Testis (tissue), 3 donors: ENCODE data around the gene KIAA1671. TPM values are rescaled to one million over a fixed set of nuclear protein-coding genes. Genes with fewer than 3 reads are reported as not detected.
A peak's percentile ranks its signal among the peaks of the same experiment; 100 is the strongest.

Source experiments
- DNase-seq: peaks from one replicate; pipeline ENCODE4 v3.0.0-alpha.2; 2019
- H3K27ac ChIP-seq, 2 donors: fragments of 200-600 bp; sonication (generic); one replicate each; pipeline ENCODE4 v1.5.1; 2019
- H3K27me3 ChIP-seq: fragments of 200-600 bp; sonication (generic); one replicate; pipeline ENCODE4 v1.5.1; 2019
- H3K36me3 ChIP-seq: fragments of 200-600 bp; sonication (generic); one replicate; pipeline ENCODE4 v1.5.1; 2017; ENCODE audit warnings: low read depth; ENCODE audit errors: missing control alignments
- H3K4me1 ChIP-seq: fragments of 200-600 bp; sonication (generic); one replicate; pipeline ENCODE4 v1.5.1; 2019
- H3K4me3 ChIP-seq, 2 donors: fragments of 200-600 bp; sonication (generic); one replicate each; pipeline ENCODE4 v1.5.1; 2017 to 2019
- H3K9me3 ChIP-seq: fragments of 200-600 bp; sonication (generic); one replicate; pipeline ENCODE4 v1.5.1; 2017
- POLR2A ChIP-seq: fragments of 450-650 bp; IDR thresholded peaks from one replicate; pipeline ENCODE4 v1.6.1; 2017; ENCODE audit warnings: antibody characterized with exemption, mild to moderate bottlenecking, moderate library complexity
- WGBS, 2 donors: methylation state at CpG; one replicate each; pipeline ENCODE4 v1.1.5; 2018; 5-methylcytosine and 5-hydroxymethylcytosine counted together
- intact Hi-C: fragments of 100-400 bp; cut with DNase I; formaldehyde crosslinking; loops from one replicate; pipeline ENCODE4 v1.15.1; 2023; ENCODE audit warnings: low total_unique reads
- polyA plus RNA-seq: library from polyadenylated mRNA; stranded (reverse); fragments of 350-450 nt; fragmentation: Illumina TruSeq; extraction: RNeasy Lipid Tissue Mini Kit (QIAGEN cat#74804); gene quantifications from one replicate; pipeline ENCODE4 v1.2.3, GENCODE V29; 2014; ENCODE audit warnings: low read depth, low replicate concordance; ENCODE audit not compliant: insufficient read depth
- total RNA-seq, 2 donors: library from RNA; depleted of rRNA; stranded (reverse); fragments of >200 nt; gene quantifications; one replicate each; pipeline ENCODE4 v1.2.3, GENCODE V29; 2016
- TF ChIP-seq, protein P1 (sequence below), 3 experiments: fragments of 450-650 bp in 2 of 3; fragments of 200-600 bp in 1 of 3; sonication (generic) in 1 of 3; IDR thresholded peaks; one replicate each; pipeline ENCODE4 v1.5.1; 2016 to 2019; ENCODE audit warnings: antibody characterized with exemption in 3 of 3, mild to moderate bottlenecking in 2 of 3, moderate library complexity in 1 of 3

Gene KIAA1671
- total and polyA plus RNA-seq, 3 donors from 2014 or later, result 16.8 to 28.6 (median 24.4) TPM

DNA sequence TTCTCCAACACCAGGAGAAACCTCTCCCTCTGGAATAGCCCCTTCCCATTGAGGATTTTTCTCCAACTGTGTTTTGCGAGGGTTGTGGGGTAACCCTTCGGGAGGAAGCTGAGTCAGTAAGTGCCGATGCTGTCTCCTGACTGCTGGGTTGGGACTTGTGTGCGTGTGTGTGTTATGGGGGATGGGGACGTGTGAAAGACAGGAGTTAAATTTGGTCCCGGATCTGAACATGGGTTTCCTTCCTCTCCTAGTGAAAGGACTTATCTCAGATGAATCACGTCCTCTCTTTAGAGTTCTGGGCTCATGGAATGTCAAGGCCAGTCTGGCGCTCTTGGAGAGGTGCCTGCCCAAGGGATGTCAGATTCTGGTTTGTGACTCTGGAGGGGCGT is 33.3 kb downstream of the KIAA1671 start:
- intact Hi-C loops, result no loop called here
- TF ChIP-seq, protein P1, sequence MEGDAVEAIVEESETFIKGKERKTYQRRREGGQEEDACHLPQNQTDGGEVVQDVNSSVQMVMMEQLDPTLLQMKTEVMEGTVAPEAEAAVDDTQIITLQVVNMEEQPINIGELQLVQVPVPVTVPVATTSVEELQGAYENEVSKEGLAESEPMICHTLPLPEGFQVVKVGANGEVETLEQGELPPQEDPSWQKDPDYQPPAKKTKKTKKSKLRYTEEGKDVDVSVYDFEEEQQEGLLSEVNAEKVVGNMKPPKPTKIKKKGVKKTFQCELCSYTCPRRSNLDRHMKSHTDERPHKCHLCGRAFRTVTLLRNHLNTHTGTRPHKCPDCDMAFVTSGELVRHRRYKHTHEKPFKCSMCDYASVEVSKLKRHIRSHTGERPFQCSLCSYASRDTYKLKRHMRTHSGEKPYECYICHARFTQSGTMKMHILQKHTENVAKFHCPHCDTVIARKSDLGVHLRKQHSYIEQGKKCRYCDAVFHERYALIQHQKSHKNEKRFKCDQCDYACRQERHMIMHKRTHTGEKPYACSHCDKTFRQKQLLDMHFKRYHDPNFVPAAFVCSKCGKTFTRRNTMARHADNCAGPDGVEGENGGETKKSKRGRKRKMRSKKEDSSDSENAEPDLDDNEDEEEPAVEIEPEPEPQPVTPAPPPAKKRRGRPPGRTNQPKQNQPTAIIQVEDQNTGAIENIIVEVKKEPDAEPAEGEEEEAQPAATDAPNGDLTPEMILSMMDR (IDR thresholded peaks at IDR 0.05), result no peak
- no peak for TF ChIP-seq POLR2A
- Histone ChIP-seq H3K4me3 (no peak overlapping the region), H3K27ac (peak overlapping the region in 1 of 2 donors; percentile 30), H3K9me3 (no peaks in the 10 kb centered on the region), H3K36me3 (no peaks in the 10 kb centered on the region), H3K4me1 (peaks cover 17% of the 10 kb centered on the region), H3K27me3 (no peaks in the 10 kb centered on the region)
- no peak for DNase-seq
- WGBS, 2 donors, result 17 to 21% methylated on average over 9 of the region's 9 CpGs

DNA sequence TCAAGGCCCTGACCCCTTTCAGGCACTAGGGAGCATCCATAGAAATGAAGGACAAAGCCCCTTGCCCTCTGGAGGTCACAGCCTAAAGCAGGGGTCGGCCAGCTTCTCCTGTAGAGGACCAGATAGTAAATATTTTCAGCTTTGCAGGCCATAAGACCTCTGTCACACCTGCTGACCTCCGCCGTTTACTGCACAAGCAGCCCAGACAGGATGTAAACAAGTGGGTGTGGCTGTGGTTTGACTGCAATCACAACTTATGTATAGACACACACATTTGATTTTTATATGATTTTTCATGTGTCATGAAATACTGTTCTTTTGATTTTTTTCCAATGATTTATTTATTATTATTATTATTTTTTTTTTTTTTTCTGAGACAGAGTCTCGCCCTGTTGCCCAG is 34.3 kb downstream of the KIAA1671 start:
- no peaks in the 10 kb centered on the region for H3K27me3 ChIP-seq
- peaks cover 17% of the 10 kb centered on the region for H3K4me1 ChIP-seq
- TF ChIP-seq, protein P1 (IDR thresholded peaks at IDR 0.05), result no peak
- no peaks in the 10 kb centered on the region for H3K36me3 ChIP-seq
- no peak overlapping the region for H3K27ac ChIP-seq
- no peak overlapping the region for H3K4me3 ChIP-seq
- no peaks in the 10 kb centered on the region for H3K9me3 ChIP-seq
- no peak for DNase-seq
- 72 to 84% methylated on average over 4 of the region's 4 CpGs for WGBS, 2 donors
- intact Hi-C loops, result no loop called here

DNA sequence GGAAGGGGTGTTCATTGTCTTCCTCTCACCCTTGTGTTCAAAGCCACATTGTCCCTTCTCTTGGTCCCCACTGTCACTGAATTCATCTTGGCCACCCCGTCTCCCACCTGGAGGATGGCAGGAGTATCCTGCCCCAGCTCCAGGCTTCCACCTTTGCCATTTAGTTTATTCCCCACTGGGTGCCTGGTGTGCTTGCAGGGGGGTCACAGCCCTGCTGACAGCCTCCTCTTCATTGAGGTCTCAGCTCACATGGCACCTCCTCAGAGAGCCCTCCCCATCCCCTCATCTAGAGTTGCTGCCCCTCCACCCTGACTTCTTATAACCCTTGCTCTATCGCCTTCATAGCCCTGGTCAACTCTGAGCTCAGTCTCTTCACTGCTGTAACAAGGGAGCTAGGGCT is 36.6 kb downstream of the KIAA1671 start:
- H3K9me3 ChIP-seq, result no peaks in the 10 kb centered on the region
- no peak overlapping the region for H3K4me3 ChIP-seq
- no peaks in the 10 kb centered on the region for H3K27me3 ChIP-seq
- no peak for DNase-seq
- TF ChIP-seq, protein P1 (IDR thresholded peaks at IDR 0.05), result no peak
- no peak for TF ChIP-seq POLR2A
- peak overlapping the region; percentile 50 to 74 for H3K27ac ChIP-seq
- intact Hi-C loops, result no loop called here
- 59 to 75% methylated on average over 2 of the region's 2 CpGs for WGBS, 2 donors
- no peaks in the 10 kb centered on the region for H3K36me3 ChIP-seq
- peaks cover 5% of the 10 kb centered on the region for H3K4me1 ChIP-seq

DNA sequence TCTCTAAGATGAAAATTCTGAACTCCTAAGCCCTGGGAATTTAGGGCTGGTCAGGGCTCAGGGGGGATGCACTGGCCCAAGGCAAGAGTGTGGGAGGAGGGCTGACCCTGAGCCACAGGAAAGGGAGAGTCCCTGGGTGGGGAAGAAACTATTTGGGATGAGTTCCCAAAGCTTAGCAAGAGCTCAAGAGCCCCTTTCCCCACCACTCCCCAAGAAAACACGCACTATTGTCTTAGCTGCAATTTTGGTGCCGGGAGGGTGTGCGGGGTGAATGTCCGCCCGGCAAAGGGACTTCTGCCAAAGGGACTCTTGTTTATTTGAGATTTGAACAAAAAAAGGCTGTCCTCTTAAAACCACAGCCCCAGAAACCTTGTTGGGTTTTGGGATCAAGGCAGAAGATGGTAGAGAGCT is 37.0 kb downstream of the KIAA1671 start:
- no peak for TF ChIP-seq POLR2A
- TF ChIP-seq, protein P1 (IDR thresholded peaks at IDR 0.05), result no peak
- peaks cover 5% of the 10 kb centered on the region for H3K4me1 ChIP-seq
- no peaks in the 10 kb centered on the region for H3K36me3 ChIP-seq
- intact Hi-C loops, result no loop called here
- H3K4me3 ChIP-seq, result no peak overlapping the region
- WGBS, 2 donors, result 26 to 60% methylated on average over 5 of the region's 5 CpGs
- H3K27me3 ChIP-seq, result no peaks in the 10 kb centered on the region
- DNase-seq, result peak; percentile 49
- H3K9me3 ChIP-seq, result no peaks in the 10 kb centered on the region
- H3K27ac ChIP-seq, result peak overlapping the region; percentile 50 to 74

DNA sequence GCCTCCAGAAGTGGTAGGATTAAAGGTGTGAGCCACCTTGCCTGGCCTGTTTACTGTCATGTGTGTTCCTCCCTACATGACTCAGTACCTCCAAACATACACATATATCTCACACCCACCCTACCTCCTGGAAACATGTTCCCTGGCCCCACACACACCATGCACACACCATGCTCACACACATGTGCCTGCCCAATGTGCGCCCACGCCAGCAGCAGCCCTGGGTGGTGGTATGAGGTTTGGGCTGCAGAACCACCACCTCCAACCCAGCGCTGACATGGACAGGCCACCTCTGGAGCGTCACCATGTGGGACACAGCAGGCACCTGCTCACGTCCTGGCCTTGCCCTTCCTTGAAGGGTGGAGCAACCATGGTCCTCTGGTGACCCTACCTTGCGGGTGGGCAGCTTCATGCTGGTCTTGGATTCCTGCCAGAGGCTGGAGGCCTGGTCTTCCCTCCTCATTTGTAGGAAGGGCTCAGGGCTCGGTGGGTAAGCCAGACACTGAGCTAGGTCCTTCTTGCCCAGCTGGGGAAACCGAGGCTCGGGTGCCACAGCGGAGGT is 37.9 kb downstream of the KIAA1671 start:
- WGBS, 2 donors, result 93 to 95% methylated on average over 10 of the region's 10 CpGs

More for the DNA sequence above, 37.9 kb downstream of the KIAA1671 start:
- no peak for TF ChIP-seq POLR2A
- no peaks in the 10 kb centered on the region for H3K36me3 ChIP-seq
- DNase-seq, result no peak
- H3K9me3 ChIP-seq, result no peaks in the 10 kb centered on the region
- H3K4me3 ChIP-seq, result no peak overlapping the region
- intact Hi-C loops, result no loop called here
- H3K4me1 ChIP-seq, result peaks cover 5% of the 10 kb centered on the region
- peak overlapping the region; percentile 11 to 74 for H3K27ac ChIP-seq
- no peaks in the 10 kb centered on the region for H3K27me3 ChIP-seq
